Activated naive CD4-positive, alpha-beta T cell treated with anti-CD3 and anti-CD28 coated beads for 36 hours (primary cell): ENCODE results near the gene TMEM121. TPM values are rescaled to one million over a fixed set of nuclear protein-coding genes. Genes with fewer than 3 reads are reported as not detected.
"Not testable (repeated sequence)": the region's sequence is repeated elsewhere in the genome, so short reads cannot be mapped to it uniquely, and the experiment has no call there.

Experiments
- CTCF ChIA-PET: fragments of 350-600 bp; sonication (Branson Sonifier 250); formaldehyde crosslinking; loops from one replicate; lab custom pipeline; 2021; ENCODE audit warnings: antibody characterized with exemption; lab: Charles Lee
- DNase-seq: peaks from one replicate; pipeline ENCODE4 v3.0.0-alpha.2; 2020
- H3K27ac Mint-ChIP-seq: one replicate; pipeline ENCODE4 v1.8.0; 2021; ENCODE audit warnings: mild to moderate bottlenecking, mixed read lengths
- H3K27me3 Mint-ChIP-seq: one replicate; pipeline ENCODE4 v1.8.0; 2021; ENCODE audit warnings: low read depth, mixed read lengths
- H3K36me3 Mint-ChIP-seq: one replicate; pipeline ENCODE4 v1.8.0; 2021; ENCODE audit warnings: low read depth, mixed read lengths
- H3K4me1 Mint-ChIP-seq: one replicate; pipeline ENCODE4 v1.8.0; 2021; ENCODE audit warnings: low read depth, mixed read lengths
- H3K4me3 Mint-ChIP-seq: one replicate; pipeline ENCODE4 v1.8.0; 2021; ENCODE audit warnings: mild to moderate bottlenecking, moderate library complexity, mixed read lengths
- H3K9me3 Mint-ChIP-seq: one replicate; pipeline ENCODE4 v1.8.0; 2021; ENCODE audit warnings: mixed read lengths
- intact Hi-C: fragments of 100-400 bp; cut with micrococcal nuclease; formaldehyde crosslinking; loops from one replicate; pipeline ENCODE4 v1.15.1; 2023
- total RNA-seq, 2 experiments: library from RNA; stranded (reverse); gene quantifications; one replicate each; pipeline ENCODE4 v1.2.3, GENCODE V29; 2021

Gene TMEM121
- total RNA-seq, 2 experiments from 2014 or later = 6.5 to 9.3 TPM

GRCh38 chr14:105575016-105575700 is 48.8 kb downstream of the TMEM121 start:
- DNase-seq, H3K36me3 Mint-ChIP-seq, H3K9me3 Mint-ChIP-seq, H3K27me3 Mint-ChIP-seq, H3K4me1 Mint-ChIP-seq, H3K4me3 Mint-ChIP-seq, H3K27ac Mint-ChIP-seq, intact Hi-C loops, CTCF ChIA-PET: not testable (repeated sequence)

GRCh38 chr14:105576525-105577088 is 50.2 kb downstream of the TMEM121 start:
- Mint-ChIP-seq H3K9me3 (no peaks in the 10 kb centered on the region), H3K36me3 (no peaks in the 10 kb centered on the region), H3K27ac (no peak overlapping the region), H3K27me3 (no peaks in the 10 kb centered on the region), H3K4me1 (no peaks in the 10 kb centered on the region), H3K4me3 (no peak overlapping the region)
- intact Hi-C loops = no loop called here
- CTCF ChIA-PET = no interaction called here
- no peak for DNase-seq

GRCh38 chr14:105577314-105577861 is 51.0 kb downstream of the TMEM121 start:
- intact Hi-C loops = no loop called here
- Mint-ChIP-seq H3K27me3 (no peaks in the 10 kb centered on the region), H3K4me3 (no peak overlapping the region), H3K27ac (no peak overlapping the region), H3K36me3 (no peaks in the 10 kb centered on the region), H3K4me1 (no peaks in the 10 kb centered on the region), H3K9me3 (no peaks in the 10 kb centered on the region)
- CTCF ChIA-PET = no interaction called here
- DNase-seq = no peak

GRCh38 chr14:105578070-105578469 is 51.7 kb downstream of the TMEM121 start:
- CTCF ChIA-PET = no interaction called here
- no peak overlapping the region for H3K4me3 Mint-ChIP-seq
- H3K4me1 Mint-ChIP-seq = no peaks in the 10 kb centered on the region
- no peaks in the 10 kb centered on the region for H3K9me3 Mint-ChIP-seq
- intact Hi-C loops = no loop called here
- H3K27ac Mint-ChIP-seq = no peak overlapping the region
- no peaks in the 10 kb centered on the region for H3K36me3 Mint-ChIP-seq
- no peak for DNase-seq
- H3K27me3 Mint-ChIP-seq = no peaks in the 10 kb centered on the region

DNA sequence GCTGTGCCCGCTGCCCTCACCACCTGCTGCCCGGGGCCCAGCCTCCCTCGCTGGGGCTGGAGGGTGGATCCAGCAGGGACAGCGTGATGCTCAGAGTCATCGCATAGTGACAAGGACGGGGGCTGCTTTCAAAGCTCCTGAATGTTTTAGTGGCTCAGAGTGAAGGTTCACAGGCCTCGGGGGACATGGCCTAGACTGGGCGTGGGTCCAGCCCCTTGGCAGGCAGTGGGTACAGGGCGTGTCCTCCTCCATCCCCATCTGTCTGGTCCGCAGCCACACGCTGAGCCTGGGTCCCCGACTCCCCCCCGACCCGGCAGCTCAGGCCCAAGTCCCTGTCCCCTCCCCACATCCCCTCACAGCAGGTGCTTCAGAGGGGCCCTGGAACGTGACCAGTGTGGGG is 52.8 kb downstream of the TMEM121 start:
- H3K4me3 Mint-ChIP-seq, H3K36me3 Mint-ChIP-seq, DNase-seq, CTCF ChIA-PET, H3K27me3 Mint-ChIP-seq, H3K4me1 Mint-ChIP-seq, H3K27ac Mint-ChIP-seq, intact Hi-C loops, H3K9me3 Mint-ChIP-seq: not testable (repeated sequence)

Other genes starting within 250 kb of the TMEM121 start
- gene BRF1, start 225.6 kb upstream of the TMEM121 start, total RNA-seq = 10 to 100 TPM; 20.6 to 23.4 TPM
- 10 to 100 TPM; 25.1 to 29.6 TPM for gene PACS2, start 211.8 kb upstream of the TMEM121 start, total RNA-seq
- 1 to 10 TPM; 2.0 to 2.6 TPM for gene TEX22, start 128.0 kb upstream of the TMEM121 start, total RNA-seq
- 100 to 1,000 TPM; 106 to 115 TPM for gene MTA1, start 106.8 kb upstream of the TMEM121 start, total RNA-seq
- gene CRIP2, start 51.8 kb upstream of the TMEM121 start, total RNA-seq = not detected
- gene CRIP1, start 39.7 kb upstream of the TMEM121 start, total RNA-seq = 10 to 100 TPM; 67.3 to 77.1 TPM
- gene TEDC1, start 35.3 kb upstream of the TMEM121 start, total RNA-seq = 10 to 100 TPM; 27.8 to 28.6 TPM